HepG2 (cell line): ENCODE data around the gene C3orf38. TPM values are rescaled to one million over a fixed set of nuclear protein-coding genes. Genes with fewer than 3 reads are reported as not detected.

Experiments used
- ATAC-seq: fragments of 200-7000 bp; cut with Tn5 transposase; 3 replicates; pipeline ENCODE4 v1.9.1; 2020; ENCODE audit warnings: mild to moderate bottlenecking, moderate library complexity
- BruUV-seq: library from RNA; stranded (reverse); fragments of 400-500 nt; replicated peaks from 2 replicates; lab custom pipeline; 2021; lab: Mats Ljungman, UMichigan
- CTCF ChIA-PET: fragments of 300-600 bp; formaldehyde crosslinking; extraction: SDS; loops from one replicate; lab custom pipeline; 2021; ENCODE audit warnings: low total read pairs, inconsistent platforms, low intra/inter-chr PET ratio; lab: Yijun Ruan, JAX
- POLR2A ChIA-PET: fragments of 350-600 bp; sonication (Branson Sonifier 250); formaldehyde crosslinking; loops from one replicate; lab custom pipeline; 2020; ENCODE audit warnings: antibody characterized with exemption, inconsistent platforms; lab: Yijun Ruan, JAX
- DNase-seq: peaks from one replicate; pipeline ENCODE4 v3.0.0-alpha.2; 2015; ENCODE audit warnings: low spot score
- FAIRE-seq: peaks from 3 replicates; lab custom pipeline; 2011; peaks lifted over from hg19 to GRCh38; lab: Jason Lieb, UNC
- H2AFZ ChIP-seq: one replicate; pipeline ENCODE4 v1.6.1; 2011; ENCODE audit warnings: low read length, inconsistent platforms
- H3K27ac ChIP-seq: fragments of 300-600 bp; 3 replicates; pipeline ENCODE4 v1.8.0; 2011; ENCODE audit warnings: mixed run types, mild to moderate bottlenecking, mixed read lengths, low read length, inconsistent platforms; ENCODE audit not compliant: insufficient read depth; ENCODE audit errors: extremely low read length
- H3K27me3 ChIP-seq, 2 experiments: fragments of 200-600 bp in 1 of 2; 2 replicates in 1 of 2; 3 replicates in 1 of 2; pipeline versions ENCODE4 v1.6.0 to v1.8.0; 2011; ENCODE audit warnings: low read length in 2 of 2, mild to moderate bottlenecking in 2 of 2, moderate library complexity in 2 of 2, inconsistent platforms in 1 of 2; ENCODE audit not compliant: insufficient read depth in 2 of 2, control insufficient read depth in 1 of 2
- H3K36me3 ChIP-seq, 2 experiments: fragments of 200-600 bp in 1 of 2; replicated peaks in 1 of 2; 2 replicates in 1 of 2; 3 replicates in 1 of 2; pipeline versions ENCODE4 v1.5.1 to v1.8.0; 2011; ENCODE audit warnings: low read length in 2 of 2, inconsistent platforms in 1 of 2; ENCODE audit not compliant: insufficient read depth in 2 of 2, control insufficient read depth in 1 of 2
- H3K4me1 ChIP-seq: 2 replicates; pipeline ENCODE4 v1.5.1; 2012; ENCODE audit warnings: low read length, inconsistent platforms; ENCODE audit not compliant: insufficient read depth
- H3K4me2 ChIP-seq: 2 replicates; pipeline ENCODE4 v1.6.0; 2011; ENCODE audit warnings: low read depth, low read length, inconsistent platforms
- H3K4me3 ChIP-seq, 3 experiments: fragments of 200-600 bp in 1 of 3; sonication (generic), shearing (Covaris generic) in 1 of 3; replicated peaks in 1 of 3; 2 replicates each; pipeline ENCODE4 v1.5.1; 2011 to 2016; ENCODE audit warnings: low read length in 3 of 3, inconsistent platforms in 2 of 3, low read depth in 2 of 3, mild to moderate bottlenecking in 2 of 3, control low read depth in 1 of 3, mixed read lengths in 1 of 3; ENCODE audit not compliant: insufficient read depth in 1 of 3
- H3K79me2 ChIP-seq: one replicate; pipeline ENCODE4 v1.6.1; 2011; ENCODE audit warnings: low read length, inconsistent platforms; ENCODE audit not compliant: insufficient read depth
- H3K9ac ChIP-seq: 2 replicates; pipeline ENCODE4 v1.6.0; 2011; ENCODE audit warnings: mild to moderate bottlenecking, low read depth, low read length, inconsistent platforms; ENCODE audit not compliant: insufficient read depth
- H3K9me3 ChIP-seq: 2 replicates; pipeline ENCODE4 v1.5.1; 2012; ENCODE audit warnings: mild to moderate bottlenecking, low read length
- H4K20me1 ChIP-seq: 2 replicates; pipeline ENCODE4 v1.6.0; 2011; ENCODE audit warnings: inconsistent platforms, mild to moderate bottlenecking, low read length, moderate library complexity; ENCODE audit not compliant: insufficient read depth
- ESRRA ChIP-seq: sonication (generic); formaldehyde crosslinking; IDR thresholded peaks from 2 replicates; pipeline ENCODE4 v1.5.1; 2020; ENCODE audit warnings: mild to moderate bottlenecking, low read depth, missing genetic modification reagents
- GPN1 ChIP-seq: sonication (generic); formaldehyde crosslinking; IDR thresholded peaks from 2 replicates; pipeline ENCODE4 v1.5.1; 2020; ENCODE audit warnings: missing genetic modification reagents, borderline replicate concordance
- HES4 ChIP-seq: sonication (generic); formaldehyde crosslinking; IDR thresholded peaks from 2 replicates; pipeline ENCODE4 v1.9.0; 2021; ENCODE audit warnings: mild to moderate bottlenecking, missing genetic modification reagents, borderline replicate concordance
- HNRNPLL ChIP-seq: fragments of 200-400 bp; formaldehyde crosslinking; IDR thresholded peaks from 2 replicates; pipeline ENCODE4 v1.6.1; 2017; ENCODE audit warnings: mild to moderate bottlenecking, low read depth, low read length; ENCODE audit not compliant: poor library complexity, severe bottlenecking
- RBM22 ChIP-seq: fragments of 200-400 bp; formaldehyde crosslinking; optimal IDR thresholded peaks from 2 replicates; pipeline ENCODE3; 2017; ENCODE audit warnings: mild to moderate bottlenecking, low read length, moderate library complexity
- TAF15 ChIP-seq: fragments of 200-400 bp; formaldehyde crosslinking; IDR thresholded peaks from one replicate; pipeline ENCODE4 v1.6.1; 2018; ENCODE audit warnings: mild to moderate bottlenecking, low read depth, low read length; ENCODE audit not compliant: poor library complexity, severe bottlenecking
- TBX2 ChIP-seq: sonication (generic); formaldehyde crosslinking; IDR thresholded peaks from 2 replicates; pipeline ENCODE4 v1.5.0; 2020; ENCODE audit warnings: missing genetic modification reagents, mild to moderate bottlenecking, borderline replicate concordance
- ZNF101 ChIP-seq: sonication (generic); formaldehyde crosslinking; IDR thresholded peaks from 2 replicates; pipeline ENCODE4 v1.4.0; 2020; ENCODE audit warnings: mild to moderate bottlenecking, low read depth, missing genetic modification reagents, borderline replicate concordance
- ZNF615 ChIP-seq: sonication (generic); formaldehyde crosslinking; IDR thresholded peaks from 2 replicates; pipeline ENCODE4 v1.5.0; 2020; ENCODE audit warnings: mild to moderate bottlenecking, missing genetic modification reagents, borderline replicate concordance
- ZNF670 ChIP-seq: sonication (generic); formaldehyde crosslinking; IDR thresholded peaks from 2 replicates; pipeline ENCODE4 v1.8.0; 2022; ENCODE audit warnings: mild to moderate bottlenecking, missing genetic modification reagents, borderline replicate concordance
- ZSCAN20 ChIP-seq: sonication (generic); formaldehyde crosslinking; IDR thresholded peaks from 2 replicates; pipeline ENCODE4 v1.4.0; 2020; ENCODE audit warnings: missing genetic modification reagents, mild to moderate bottlenecking, borderline replicate concordance
- WGBS: methylation state at CpG from one replicate; pipeline ENCODE4 v1.1.6; 2017; ENCODE audit warnings: low lambda C conversion rate; 5-methylcytosine and 5-hydroxymethylcytosine counted together
- in situ Hi-C: cut with HindIII; loops from 2 replicates; pipeline ENCODE4 v1.10.0; 2017; ENCODE audit warnings: low pct_unique_long_range_greater_than_20kb; ENCODE audit not compliant: extremely low pct_ligation_motif_present
- intact Hi-C: fragments of 100-400 bp; cut with micrococcal nuclease; formaldehyde crosslinking; loops from one replicate; pipeline ENCODE4 v1.10.0; 2022; ENCODE audit not compliant: unreplicated experiment
- polyA plus RNA-seq, 8 experiments: library from polyadenylated mRNA; depleted of rRNA in 3 of 8; stranded (reverse) in 7 of 8; unstranded in 1 of 8; fragments of >200 nt; fragmentation: Illumina TruSeq in 4 of 8; extraction: Trizol in 4 of 8; gene quantifications; 2 replicates each; pipeline versions ENCODE4 v1.2.1 to v1.2.3, GENCODE V29; 2011 to 2016; ENCODE audit warnings: low read depth in 4 of 8, missing spikeins in 1 of 8, mixed read lengths in 1 of 8; ENCODE audit not compliant: insufficient read depth in 1 of 8
- total RNA-seq, 5 experiments: library from RNA; depleted of rRNA; stranded (reverse); fragments of >200 nt; fragmentation: Illumina TruSeq; extraction: Trizol; gene quantifications; 2 replicates each; pipeline ENCODE4 v1.2.3, GENCODE V29; 2016; ENCODE audit warnings: low read depth in 1 of 5
- TF ChIP-seq, protein P1 (sequence below): sonication (generic); formaldehyde crosslinking; IDR thresholded peaks from 2 replicates; pipeline ENCODE4 v1.4.0; 2020; ENCODE audit warnings: mild to moderate bottlenecking, low read depth, missing genetic modification reagents
- TF ChIP-seq, protein P2 (sequence below): sonication (generic); formaldehyde crosslinking; IDR thresholded peaks from 2 replicates; pipeline ENCODE4 v1.4.0; 2020; ENCODE audit warnings: mild to moderate bottlenecking, missing genetic modification reagents

The C3orf38 gene
- total and polyA plus RNA-seq, 2 of the 13 experiments (the other 11 are each of a cell fraction or from before 2014, with no cell fraction given): 6.0 to 17.5 TPM

- POLR2A ChIA-PET: no interaction called here
- Histone ChIP-seq H3K4me1 (no peaks in the 10 kb centered on the region), H3K79me2 (no peaks in the 10 kb centered on the region), H3K9ac (no peak overlapping the region), H3K27ac (no peak overlapping the region), H3K4me3 (no peak overlapping the region), H3K27me3 (no peaks in the 10 kb centered on the region), H2AFZ (no peak overlapping the region), H3K4me2 (no peak overlapping the region), H3K9me3 (no peaks in the 10 kb centered on the region), H3K36me3 (peaks cover 0 to 12% of the 10 kb centered on the region in 2 experiments; a peak in 1 of 5 replicates), H4K20me1 (no peaks in the 10 kb centered on the region)
- intact Hi-C loops (no loop called here), in situ Hi-C loops (loop anchor here (10.0 kb wide), 1 partner anchor 350 kb away; no protein-coding TSS in a partner anchor)
- no TSS peak for BruUV-seq
- WGBS: 92% methylated on average over 3 of the region's 3 CpGs
- no peak for ATAC-seq
- CTCF ChIA-PET: no interaction called here
- DNase-seq: no peak
- TF ChIP-seq RBM22 (peak; percentile 32), GPN1 (CRISPR knock-in tag) (no peak)
- FAIRE-seq: no peak
These were observed 34.7 kb upstream of the C3orf38 start for GRCh38 chr3:88114878-88115549.

GRCh38 chr3:88117683-88118082 is 32.1 kb upstream of the C3orf38 start:
- Histone ChIP-seq H2AFZ (no peak overlapping the region), H3K79me2 (no peaks in the 10 kb centered on the region), H3K9ac (no peak overlapping the region), H3K27ac (no peak overlapping the region), H3K4me1 (no peaks in the 10 kb centered on the region), H3K36me3 (peaks cover 0 to 12% of the 10 kb centered on the region in 2 experiments; a peak in 2 of 5 replicates), H3K4me2 (no peak overlapping the region), H4K20me1 (no peaks in the 10 kb centered on the region), H3K4me3 (no peak overlapping the region), H3K27me3 (no peaks in the 10 kb centered on the region), H3K9me3 (no peaks in the 10 kb centered on the region)
- FAIRE-seq: no peak
- ATAC-seq: no peak
- in situ Hi-C loops (loop anchor here (10.0 kb wide), 1 partner anchor 353 kb away; no protein-coding TSS in a partner anchor), intact Hi-C loops (no loop called here)
- no TSS peak for BruUV-seq
- no peak for DNase-seq
- ChIA-PET CTCF (no interaction called here), POLR2A (no interaction called here)
- WGBS: 0% methylated on average over 1 of the region's 1 CpG
- TF ChIP-seq TAF15 (no peak), ZNF615 (CRISPR knock-in tag) (no peak), ESRRA (CRISPR knock-in tag) (no peak), TBX2 (no peak), HNRNPLL (no peak), ZNF101 (CRISPR knock-in tag) (no peak), HES4 (no peak), ZSCAN20 (CRISPR knock-in tag) (no peak), ZNF670 (CRISPR knock-in tag) (no peak)
- TF ChIP-seq, protein P1, sequence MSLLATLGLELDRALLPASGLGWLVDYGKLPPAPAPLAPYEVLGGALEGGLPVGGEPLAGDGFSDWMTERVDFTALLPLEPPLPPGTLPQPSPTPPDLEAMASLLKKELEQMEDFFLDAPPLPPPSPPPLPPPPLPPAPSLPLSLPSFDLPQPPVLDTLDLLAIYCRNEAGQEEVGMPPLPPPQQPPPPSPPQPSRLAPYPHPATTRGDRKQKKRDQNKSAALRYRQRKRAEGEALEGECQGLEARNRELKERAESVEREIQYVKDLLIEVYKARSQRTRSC (CRISPR knock-in tag): no peak
- TF ChIP-seq, protein P2, sequence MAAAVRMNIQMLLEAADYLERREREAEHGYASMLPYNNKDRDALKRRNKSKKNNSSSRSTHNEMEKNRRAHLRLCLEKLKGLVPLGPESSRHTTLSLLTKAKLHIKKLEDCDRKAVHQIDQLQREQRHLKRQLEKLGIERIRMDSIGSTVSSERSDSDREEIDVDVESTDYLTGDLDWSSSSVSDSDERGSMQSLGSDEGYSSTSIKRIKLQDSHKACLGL (CRISPR knock-in tag): no peak
